Natural killer cell (primary cell): Measurements from ENCODE around the gene PER1. TPM values are rescaled to one million over a fixed set of nuclear protein-coding genes. Genes with fewer than 3 reads are reported as not detected.

ENCODE experiments used
- ATAC-seq, 3 donors: fragments of 150-1000 bp in 2 of 3; fragments of 200-7000 bp in 1 of 3; cut with Tn5 transposase; 1 replicate in 1 of 3; 2 replicates in 2 of 3; pipeline ENCODE4 v1.10.0; 2021; ENCODE audit warnings: mild to moderate bottlenecking in 2 of 3, moderate library complexity in 2 of 3
- DNase-seq, 2 donors: peaks; one replicate each; pipeline versions ENCODE4 v3.0.0 to v3.0.0-alpha.2; 2013 to 2021; ENCODE audit warnings: mixed read lengths in 1 of 2
- H3K27ac ChIP-seq: one replicate; pipeline ENCODE4 v1.5.1; 2013; ENCODE audit warnings: mild to moderate bottlenecking, low read length
- H3K27me3 ChIP-seq: one replicate; pipeline ENCODE4 v1.6.1; 2013; ENCODE audit warnings: low read length; ENCODE audit not compliant: control insufficient read depth, insufficient read depth
- H3K36me3 ChIP-seq: one replicate; pipeline ENCODE4 v1.6.1; 2013; ENCODE audit warnings: low read length; ENCODE audit not compliant: control insufficient read depth, insufficient read depth
- H3K4me1 ChIP-seq: one replicate; pipeline ENCODE4 v1.6.1; 2013; ENCODE audit warnings: low read length; ENCODE audit not compliant: control insufficient read depth, insufficient read depth
- H3K4me3 ChIP-seq: one replicate; pipeline ENCODE4 v1.5.1; 2013; ENCODE audit warnings: low read length
- H3K9me3 ChIP-seq: one replicate; pipeline ENCODE4 v1.6.1; 2013; ENCODE audit warnings: low read length; ENCODE audit not compliant: control insufficient read depth, insufficient read depth
- H3K27ac Mint-ChIP-seq, 2 donors: one replicate each; pipeline ENCODE4 v1.8.0; 2022; ENCODE audit warnings: mild to moderate bottlenecking in 2 of 2, mixed read lengths in 2 of 2, moderate library complexity in 1 of 2
- H3K27me3 Mint-ChIP-seq, 2 donors: one replicate each; pipeline ENCODE4 v1.8.0; 2022; ENCODE audit warnings: low read depth in 2 of 2, mixed read lengths in 2 of 2
- H3K36me3 Mint-ChIP-seq: one replicate; pipeline ENCODE4 v1.8.0; 2022; ENCODE audit warnings: mixed read lengths
- H3K4me1 Mint-ChIP-seq, 2 donors: one replicate each; pipeline ENCODE4 v1.8.0; 2022; ENCODE audit warnings: mixed read lengths in 2 of 2
- H3K4me3 Mint-ChIP-seq: one replicate; pipeline ENCODE4 v1.8.0; 2022; ENCODE audit warnings: mild to moderate bottlenecking, moderate library complexity, mixed read lengths
- H3K9me3 Mint-ChIP-seq, 2 donors: one replicate each; pipeline ENCODE4 v1.8.0; 2022; ENCODE audit warnings: mixed read lengths in 2 of 2
- WGBS: methylation state at CpG from one replicate; pipeline ENCODE4 v1.1.7; 2013; ENCODE audit warnings: missing lambda C conversion rate; ENCODE audit not compliant: insufficient coverage; 5-methylcytosine and 5-hydroxymethylcytosine counted together
- intact Hi-C: fragments of 100-400 bp; cut with micrococcal nuclease; formaldehyde crosslinking; loops from one replicate; pipeline ENCODE4 v1.14.2; 2022
- total RNA-seq, 4 donors: library from RNA; stranded (reverse); fragments of 120-200 nt in 1 of 4; gene quantifications; one replicate each; pipeline versions ENCODE4 v1.2.3 to v1.2.4, GENCODE V29; 2013 to 2022
- TF ChIP-seq, protein P1 (sequence below): fragments of 200-600 bp; IDR thresholded peaks from one replicate; pipeline ENCODE4 v1.8.0; 2022; ENCODE audit warnings: antibody characterized with exemption

The PER1 gene
- total RNA-seq, 3 donors from 2014 or later (not counting 1 experiment from before 2014, with no cell fraction given): 636 to 1,422 (median 923) TPM

DNA sequence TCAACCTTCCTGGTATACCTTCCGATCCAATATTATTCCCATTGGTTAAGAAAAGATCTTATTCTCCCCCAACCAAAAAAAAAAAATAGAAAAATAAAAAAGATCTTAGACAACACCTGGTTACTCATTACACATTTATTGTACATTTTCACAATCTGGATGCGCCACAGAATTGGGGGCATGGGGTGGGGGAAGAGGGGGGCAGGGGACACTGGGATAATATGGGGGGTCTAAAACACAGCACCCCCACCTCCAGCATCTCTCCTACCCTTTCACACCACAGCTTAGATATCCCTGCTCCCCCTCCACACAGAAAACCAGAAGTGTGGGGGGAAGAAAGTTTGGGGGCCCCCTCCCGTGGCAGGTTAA lies 6.8 kb upstream of the PER1 start:
- Mint-ChIP-seq H3K36me3 (no peaks in the 10 kb centered on the region), H3K27me3 (no peaks in the 10 kb centered on the region), H3K27ac (no peak overlapping the region), H3K4me1 (peaks cover 38 to 53% of the 10 kb centered on the region in 2 donors), H3K4me3 (peak overlapping the region; percentile 67), H3K9me3 (no peaks in the 10 kb centered on the region)
- peak in 1 of 2 donors; percentile 31 for DNase-seq
- intact Hi-C loops: loop anchor here (2.0 to 10.0 kb wide), 2 partner anchors 14 to 796 kb away; no protein-coding TSS in a partner anchor
- peak overlapping the region; percentile 33 for H3K27ac ChIP-seq
- H3K4me1 ChIP-seq: peaks cover 85% of the 10 kb centered on the region
- ATAC-seq: no peak
- TF ChIP-seq, protein P1, sequence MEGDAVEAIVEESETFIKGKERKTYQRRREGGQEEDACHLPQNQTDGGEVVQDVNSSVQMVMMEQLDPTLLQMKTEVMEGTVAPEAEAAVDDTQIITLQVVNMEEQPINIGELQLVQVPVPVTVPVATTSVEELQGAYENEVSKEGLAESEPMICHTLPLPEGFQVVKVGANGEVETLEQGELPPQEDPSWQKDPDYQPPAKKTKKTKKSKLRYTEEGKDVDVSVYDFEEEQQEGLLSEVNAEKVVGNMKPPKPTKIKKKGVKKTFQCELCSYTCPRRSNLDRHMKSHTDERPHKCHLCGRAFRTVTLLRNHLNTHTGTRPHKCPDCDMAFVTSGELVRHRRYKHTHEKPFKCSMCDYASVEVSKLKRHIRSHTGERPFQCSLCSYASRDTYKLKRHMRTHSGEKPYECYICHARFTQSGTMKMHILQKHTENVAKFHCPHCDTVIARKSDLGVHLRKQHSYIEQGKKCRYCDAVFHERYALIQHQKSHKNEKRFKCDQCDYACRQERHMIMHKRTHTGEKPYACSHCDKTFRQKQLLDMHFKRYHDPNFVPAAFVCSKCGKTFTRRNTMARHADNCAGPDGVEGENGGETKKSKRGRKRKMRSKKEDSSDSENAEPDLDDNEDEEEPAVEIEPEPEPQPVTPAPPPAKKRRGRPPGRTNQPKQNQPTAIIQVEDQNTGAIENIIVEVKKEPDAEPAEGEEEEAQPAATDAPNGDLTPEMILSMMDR: peak; percentile 12
- peaks cover 28% of the 10 kb centered on the region for H3K36me3 ChIP-seq
- no peaks in the 10 kb centered on the region for H3K9me3 ChIP-seq
- H3K4me3 ChIP-seq: no peak overlapping the region
- 38% methylated on average over 2 of the region's 3 CpGs for WGBS
- H3K27me3 ChIP-seq: no peaks in the 10 kb centered on the region

DNA sequence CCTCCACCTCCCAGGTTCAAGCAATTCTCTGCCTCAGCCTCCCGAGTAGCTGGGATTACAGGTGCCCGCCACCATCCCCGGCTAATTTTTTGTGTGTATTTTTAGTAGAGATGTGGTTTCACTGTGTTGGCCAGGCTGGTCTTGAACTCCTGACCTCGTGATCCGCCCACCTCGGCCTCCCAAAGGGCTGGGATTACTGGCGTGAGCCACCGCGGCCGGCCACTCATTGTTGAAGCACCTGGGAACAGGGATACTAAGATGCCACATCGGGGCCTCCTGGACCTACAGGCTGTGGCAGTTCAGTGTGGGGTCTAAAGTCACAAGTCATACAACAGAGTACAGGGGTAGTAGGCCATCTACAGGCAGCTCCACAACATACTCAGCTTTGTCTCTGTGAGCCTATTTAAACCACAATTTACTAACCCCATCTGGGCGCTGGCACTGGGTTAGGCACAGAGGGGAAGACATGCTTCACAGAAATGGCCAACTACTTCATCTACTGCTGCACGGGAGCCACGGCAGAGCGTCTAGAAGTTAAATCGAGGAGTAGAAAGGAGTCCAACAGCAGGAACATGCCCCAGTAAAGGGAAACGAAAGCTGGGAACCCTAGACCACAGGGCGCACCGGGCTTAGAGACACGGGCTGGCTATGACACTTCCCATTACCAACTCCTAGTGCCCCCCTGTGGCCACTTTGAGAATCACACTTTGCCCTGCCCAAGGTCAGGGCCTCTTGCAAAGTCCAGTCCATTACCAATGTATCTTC lies 6.2 kb upstream of the PER1 start:
- no peak overlapping the region for H3K27ac Mint-ChIP-seq
- no peaks in the 10 kb centered on the region for H3K27me3 ChIP-seq
- H3K4me3 ChIP-seq: no peak overlapping the region
- ATAC-seq: peak; percentile 14 to 43 (median 28)
- WGBS: 53% methylated on average over 19 of the region's 20 CpGs
- H3K36me3 Mint-ChIP-seq: no peaks in the 10 kb centered on the region
- TF ChIP-seq, protein P1: peak; percentile 92
- H3K36me3 ChIP-seq: peaks cover 28% of the 10 kb centered on the region
- peak; percentile 87 to 92 for DNase-seq
- H3K9me3 ChIP-seq: no peaks in the 10 kb centered on the region
- peaks cover 38 to 47% of the 10 kb centered on the region in 2 donors for H3K4me1 Mint-ChIP-seq
- peak overlapping the region; percentile 67 for H3K4me3 Mint-ChIP-seq
- H3K27me3 Mint-ChIP-seq: no peaks in the 10 kb centered on the region
- intact Hi-C loops: loop anchor here (1.0 to 10.0 kb wide), 4 partner anchors 14 to 796 kb away; no protein-coding TSS in a partner anchor
- peaks cover 85% of the 10 kb centered on the region for H3K4me1 ChIP-seq
- peak overlapping the region; percentile 80 for H3K27ac ChIP-seq
- H3K9me3 Mint-ChIP-seq: no peaks in the 10 kb centered on the region

DNA sequence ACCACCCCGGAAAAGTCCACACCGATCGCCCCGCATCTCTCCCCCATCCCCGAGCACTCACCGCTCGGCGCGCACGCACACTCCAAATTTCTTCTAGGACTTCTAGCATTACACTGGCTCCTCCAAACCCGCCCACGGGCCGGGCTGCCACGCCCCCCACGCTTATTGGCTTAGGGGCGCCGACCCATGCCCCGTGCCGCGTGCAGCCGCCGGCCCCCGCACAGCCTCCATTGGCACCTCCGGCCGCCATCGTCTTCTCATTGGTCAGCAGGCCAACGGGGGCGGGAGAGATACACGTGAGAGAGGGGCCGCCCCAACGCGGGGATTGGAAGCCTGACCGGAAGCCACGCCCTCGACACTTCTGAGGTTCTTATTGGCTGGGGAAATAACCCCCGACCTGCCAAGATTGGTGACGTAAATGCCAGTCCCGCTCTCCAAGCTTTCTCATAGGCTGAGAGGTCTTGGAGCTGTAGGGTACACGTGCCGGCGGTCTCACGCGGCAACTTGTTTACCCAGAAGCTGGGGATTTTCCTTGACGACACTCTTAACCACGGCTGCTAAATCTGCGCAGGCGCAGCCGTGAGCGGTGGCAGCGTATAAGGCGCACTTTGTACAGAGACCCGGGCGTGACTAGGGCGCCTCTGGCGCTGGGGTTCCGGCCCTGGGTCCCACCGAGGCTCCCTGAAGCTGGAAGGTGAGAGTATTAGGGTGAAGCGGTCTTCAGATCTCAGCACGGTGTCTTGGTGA lies 4.2 kb upstream of the PER1 start:
- Histone ChIP-seq H3K27ac (peak overlapping the region; percentile 100), H3K4me1 (peaks cover 90% of the 10 kb centered on the region), H3K27me3 (no peaks in the 10 kb centered on the region), H3K36me3 (peaks cover 24% of the 10 kb centered on the region), H3K9me3 (no peaks in the 10 kb centered on the region), H3K4me3 (peak overlapping the region; percentile 47)
- Mint-ChIP-seq H3K4me3 (no peak overlapping the region), H3K4me1 (peaks cover 33 to 54% of the 10 kb centered on the region in 2 donors), H3K36me3 (no peaks in the 10 kb centered on the region), H3K9me3 (no peaks in the 10 kb centered on the region), H3K27me3 (no peaks in the 10 kb centered on the region), H3K27ac (no peak overlapping the region)
- TF ChIP-seq, protein P1: no peak
- intact Hi-C loops: loop anchor here (1.0 to 10.0 kb wide), 4 partner anchors 17 to 798 kb away; partner anchors contain the start of genes CTC1 and PFAS
- under 1% methylated on average over 59 of the region's 59 CpGs for WGBS
- DNase-seq (peak; percentile 100), ATAC-seq (peak; percentile 65 to 92 (median 76))
